ENCODE data around the gene LMF1.

The LMF1 gene

DNA sequence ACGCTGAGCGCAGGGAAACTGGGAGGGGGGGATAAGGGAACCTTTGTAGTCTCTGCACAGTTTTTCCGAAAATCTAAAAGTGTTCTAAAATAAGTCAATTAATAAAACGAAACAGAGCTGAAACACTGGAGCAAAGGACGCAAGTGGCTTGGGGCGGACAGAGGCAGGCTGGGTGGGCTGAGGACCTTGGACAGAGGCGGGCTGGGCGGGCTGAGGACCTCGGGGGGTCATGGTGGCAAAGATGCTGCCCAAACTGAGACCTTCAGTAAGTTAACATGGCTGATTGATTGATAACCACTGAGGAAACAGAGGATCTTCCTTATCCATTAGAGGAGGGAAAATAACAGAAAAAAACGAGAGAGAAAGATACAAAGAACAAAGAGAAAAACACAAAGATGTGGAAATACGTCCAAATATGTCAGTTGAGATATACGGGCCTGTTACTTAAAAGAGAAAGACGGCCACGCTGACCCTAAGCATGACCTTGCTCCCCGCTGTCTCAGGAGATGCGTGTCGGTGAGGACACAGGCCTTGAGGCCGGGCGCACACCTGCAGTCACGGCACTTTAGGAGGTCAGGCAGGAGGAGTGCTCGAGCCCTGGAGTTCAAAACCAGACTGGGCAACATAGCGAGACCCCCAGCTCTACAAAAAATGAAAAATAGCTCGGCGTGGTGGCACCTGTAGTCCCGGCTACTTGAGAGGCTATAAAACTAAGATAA lies 94.1 kb downstream of the LMF1 start:
- no peak for DNase-seq

DNA sequence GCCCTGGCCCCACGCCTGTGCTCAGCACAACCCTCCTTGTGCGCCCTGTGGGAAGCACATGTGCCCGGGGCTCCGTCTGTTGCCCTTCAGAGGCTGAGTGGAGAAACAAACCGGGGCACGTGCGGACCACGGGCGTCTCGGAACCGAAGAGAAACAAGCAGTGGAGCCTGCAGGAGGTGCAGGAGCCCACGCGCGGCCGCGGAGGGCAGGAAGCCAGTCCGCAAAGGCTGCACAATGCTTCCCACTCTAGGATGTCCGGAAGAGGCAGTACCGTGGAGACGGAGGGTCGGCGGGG lies 94.8 kb downstream of the LMF1 start:
- DNase-seq = no peak

GRCh38 chr16:875182-876040 lies 95.4 kb downstream of the LMF1 start:
- no peak for DNase-seq

DNA sequence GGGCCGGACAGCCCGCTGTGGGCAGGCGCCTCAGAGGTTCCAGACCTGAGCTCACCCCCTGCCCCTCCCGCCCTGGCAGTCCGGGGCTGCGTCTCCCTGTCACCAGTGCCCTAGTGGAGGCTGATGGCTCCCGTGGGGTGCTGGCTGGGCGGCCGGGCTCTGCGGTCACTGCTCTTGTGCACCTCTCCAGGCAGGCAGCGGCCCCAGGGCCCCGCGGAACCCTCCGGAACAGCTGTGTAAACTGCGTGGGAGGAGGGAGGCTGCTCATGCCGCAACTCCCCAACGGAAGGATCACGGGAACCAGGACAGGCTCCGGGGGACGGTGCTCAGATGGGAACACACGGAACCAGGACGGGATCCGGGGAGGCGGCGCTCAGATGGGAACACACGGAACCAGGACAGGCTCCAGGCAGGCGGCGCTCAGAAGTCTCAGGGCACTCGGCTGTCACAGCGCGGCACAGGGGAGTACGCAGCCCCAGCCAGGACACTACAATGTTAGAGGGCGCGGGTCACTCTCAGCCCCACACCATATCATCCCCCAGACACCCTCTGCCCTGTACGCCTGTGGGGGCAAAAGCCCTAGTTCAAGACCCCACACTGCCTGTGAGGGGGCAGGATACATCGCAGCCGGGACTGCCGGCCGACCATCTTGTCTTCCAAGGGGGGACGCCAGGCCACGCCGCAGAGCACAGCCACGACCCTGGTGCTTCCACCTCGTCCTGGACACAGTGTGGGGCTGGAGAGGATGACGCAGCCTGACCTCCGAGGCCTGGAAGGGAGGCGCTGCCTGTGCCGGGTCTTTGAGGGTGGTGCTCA lies 96.2 kb downstream of the LMF1 start:
- no peak for DNase-seq

GRCh38 chr16:873889-874288 lies 96.9 kb downstream of the LMF1 start:
- no peak for DNase-seq

DNA sequence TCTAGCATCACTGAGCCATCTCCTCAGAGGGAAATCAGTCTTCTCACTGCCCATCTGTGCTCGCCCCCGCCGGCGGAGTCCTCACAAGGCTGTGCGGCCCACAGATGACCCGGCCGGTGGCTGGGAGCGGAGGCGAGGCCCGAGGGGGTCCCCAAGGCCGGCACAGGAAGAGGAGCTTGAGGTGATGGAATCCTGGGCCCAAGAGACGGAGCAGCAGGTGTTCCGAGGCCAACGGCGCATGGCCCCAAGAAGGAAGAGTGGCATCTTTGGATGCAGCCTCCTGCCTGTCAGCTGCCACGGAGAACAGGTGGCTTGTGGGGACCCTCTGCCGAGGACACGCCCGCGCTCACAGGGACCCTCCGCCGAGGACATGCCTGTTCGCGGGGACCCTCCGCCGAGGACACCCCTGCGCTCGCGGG lies 97.5 kb downstream of the LMF1 start:
- DNase-seq = no peak

DNA sequence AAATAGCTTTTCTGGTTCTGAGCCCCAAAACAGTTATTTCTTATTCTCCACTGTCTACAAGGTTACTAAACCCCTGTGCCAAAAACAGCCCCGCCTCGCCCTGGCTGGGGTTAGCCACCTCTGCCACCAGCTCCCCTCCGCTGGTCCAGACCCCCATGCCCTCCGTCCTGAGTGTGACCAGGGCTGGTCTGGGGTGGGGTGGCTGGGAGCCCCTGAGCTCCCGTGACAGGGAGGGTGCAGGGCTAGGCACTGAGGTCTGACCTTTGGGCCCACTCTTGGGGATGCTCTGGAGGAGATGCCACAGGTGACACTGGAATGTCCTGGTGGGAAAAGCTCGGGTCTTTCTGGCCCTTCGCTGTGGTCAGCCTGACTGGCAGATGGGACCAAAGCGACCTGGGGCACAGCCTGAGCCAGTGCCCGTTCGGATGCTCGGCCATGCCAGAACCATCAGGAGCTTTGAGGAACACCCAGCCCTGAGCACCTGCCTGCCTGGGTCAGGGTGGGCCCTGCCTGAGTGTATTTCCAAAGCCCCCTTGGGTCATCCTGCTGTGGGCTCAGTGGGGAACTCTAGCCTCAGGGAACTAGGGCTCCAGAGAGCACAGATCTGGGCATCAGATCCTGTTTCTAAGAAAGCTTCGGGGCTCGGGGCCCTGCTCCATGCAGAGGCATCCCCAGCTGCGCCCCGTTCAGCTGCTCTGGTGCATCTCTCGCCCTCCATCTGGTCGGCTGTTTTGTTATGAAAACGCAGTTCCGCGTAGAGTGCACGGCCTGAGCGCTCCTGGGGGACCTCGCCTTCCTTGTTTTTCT lies 98.1 kb downstream of the LMF1 start:
- no peak for DNase-seq

- no peak for DNase-seq
Observed at GRCh38 chr16:871562-872345, 99.0 kb downstream of the LMF1 start.

DNA sequence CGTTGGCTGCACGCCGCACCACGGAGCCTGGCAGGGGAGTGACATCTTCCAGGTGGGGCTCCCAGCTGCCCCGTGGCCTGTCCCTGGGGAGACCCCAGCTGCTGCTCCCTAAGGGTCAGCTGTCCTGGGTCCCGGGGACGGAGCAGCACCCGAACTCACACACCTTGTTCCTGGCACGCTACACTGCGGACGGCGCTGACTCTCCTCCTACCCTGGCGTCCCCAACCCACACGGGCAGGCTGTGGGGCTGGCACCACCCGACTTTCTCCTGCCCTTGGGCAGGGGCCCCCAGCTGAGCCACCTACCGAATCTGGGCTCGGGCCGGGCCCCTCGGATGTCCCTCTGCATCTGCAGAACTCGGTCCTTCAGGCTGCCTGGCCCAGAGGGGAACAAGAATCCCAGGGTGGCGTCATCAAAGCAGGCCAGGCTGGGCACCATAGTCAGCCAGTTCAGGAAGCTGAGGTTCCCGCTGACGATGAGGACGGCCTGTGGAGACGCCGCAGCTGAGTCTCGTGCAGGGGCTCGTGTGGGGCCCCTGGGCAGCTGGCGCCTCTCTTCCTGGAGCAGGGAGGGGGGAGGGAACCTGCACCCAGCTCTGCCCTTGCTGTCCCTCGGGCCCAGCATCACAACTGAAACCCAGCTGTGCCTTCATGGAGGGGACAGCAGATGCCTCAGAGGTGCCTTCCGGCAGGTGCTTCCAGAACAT lies 99.8 kb downstream of the LMF1 start:
- no peak for DNase-seq

- DNase-seq = no peak
Observed at GRCh38 chr16:869823-870641, 100.8 kb downstream of the LMF1 start.

DNA sequence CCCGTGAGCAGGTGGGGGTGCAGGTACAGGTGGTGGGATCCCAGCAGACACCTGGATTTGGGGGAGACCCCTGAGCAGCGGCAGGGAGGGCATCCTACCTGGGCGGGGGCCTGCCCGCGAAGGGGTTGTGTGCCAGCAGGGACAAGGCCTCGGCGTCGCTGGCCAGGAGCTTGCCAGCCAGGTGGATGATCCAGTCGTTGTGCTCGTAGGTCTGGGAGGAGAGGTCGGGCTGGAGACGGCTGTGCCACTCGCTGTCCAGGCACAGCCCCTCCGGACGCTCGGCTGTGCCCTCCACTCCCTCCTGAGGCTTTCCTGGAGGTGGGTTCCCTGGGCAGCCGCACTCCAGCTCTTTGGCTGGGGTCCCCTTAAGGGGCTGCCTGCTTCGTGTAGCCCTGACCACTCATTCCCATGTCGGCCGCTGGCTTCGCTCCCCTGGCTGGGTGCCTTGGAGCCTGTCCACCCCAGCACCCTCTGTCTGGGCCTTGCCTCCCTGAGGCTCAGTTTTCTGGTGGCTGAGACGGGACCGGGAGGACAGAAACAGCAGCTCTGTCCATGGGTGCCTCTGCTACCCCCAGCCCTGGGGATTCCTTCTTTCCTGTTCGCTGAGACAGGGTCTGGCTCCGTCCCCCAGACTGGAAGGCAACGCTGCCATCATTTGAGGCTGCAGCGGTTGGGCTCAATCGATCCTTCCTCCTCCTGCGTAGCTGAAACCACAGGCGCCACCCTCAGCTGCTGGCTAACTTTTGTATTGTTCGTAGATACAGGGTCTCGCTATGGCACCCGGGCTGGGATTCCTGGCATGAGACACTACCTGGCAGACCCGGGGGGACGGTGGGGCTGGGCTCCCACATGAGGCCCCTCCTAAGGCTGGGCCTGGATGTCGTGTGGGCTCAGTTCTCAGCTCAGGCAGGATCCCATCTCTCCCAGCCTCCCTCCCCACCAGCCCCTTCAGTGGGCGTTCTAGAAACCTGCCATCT lies 101.7 kb downstream of the LMF1 start:
- no peak for DNase-seq

GRCh38 chr16:868386-868755 lies 102.4 kb downstream of the LMF1 start:
- no peak for DNase-seq

GRCh38 chr16:867421-868385 lies 103.1 kb downstream of the LMF1 start:
- peak; percentile 75 for DNase-seq

GRCh38 chr16:866252-866896 lies 104.4 kb downstream of the LMF1 start:
- DNase-seq = no peak

GRCh38 chr16:865026-865425 lies 105.8 kb downstream of the LMF1 start:
- no peak for DNase-seq

- DNase-seq = no peak
Observed at GRCh38 chr16:861446-861845, 109.3 kb downstream of the LMF1 start.

GRCh38 chr16:860891-861290 lies 109.9 kb downstream of the LMF1 start:
- DNase-seq = no peak

All from femur (tissue), 1 donor.